Amniotic epithelial cell (primary cell): Measurements from ENCODE around the gene CAND2.
A peak's percentile ranks its signal among the peaks of the same experiment; 100 is the strongest.
"Not testable (repeated sequence)": the region's sequence is repeated elsewhere in the genome, so short reads cannot be mapped to it uniquely, and the experiment has no call there.

ENCODE experiments used
- DNase-seq: peaks from one replicate; pipeline ENCODE4 v3.0.0-alpha.2; 2010; ENCODE audit warnings: low read depth

The CAND2 gene

DNA sequence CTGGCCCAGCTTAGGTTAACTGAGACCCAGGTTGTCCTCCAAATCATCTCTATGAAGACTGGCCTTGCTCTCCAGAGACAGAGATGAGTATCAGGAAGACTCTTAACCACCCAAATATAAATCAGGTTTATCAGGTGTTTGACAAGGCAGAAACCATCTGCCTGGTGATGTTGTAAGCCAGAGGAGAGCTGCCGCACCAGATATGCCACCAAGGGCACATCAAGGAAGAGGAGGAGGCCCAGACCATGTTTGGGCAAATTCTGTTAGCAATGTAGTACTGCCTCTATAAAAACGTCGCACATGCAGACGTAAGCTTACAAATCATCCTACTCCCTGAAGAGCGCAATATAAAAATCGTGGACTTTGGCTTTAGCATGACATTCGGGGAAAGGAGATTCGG, 65.9 kb downstream of the CAND2 start:
- no peak for DNase-seq

DNA sequence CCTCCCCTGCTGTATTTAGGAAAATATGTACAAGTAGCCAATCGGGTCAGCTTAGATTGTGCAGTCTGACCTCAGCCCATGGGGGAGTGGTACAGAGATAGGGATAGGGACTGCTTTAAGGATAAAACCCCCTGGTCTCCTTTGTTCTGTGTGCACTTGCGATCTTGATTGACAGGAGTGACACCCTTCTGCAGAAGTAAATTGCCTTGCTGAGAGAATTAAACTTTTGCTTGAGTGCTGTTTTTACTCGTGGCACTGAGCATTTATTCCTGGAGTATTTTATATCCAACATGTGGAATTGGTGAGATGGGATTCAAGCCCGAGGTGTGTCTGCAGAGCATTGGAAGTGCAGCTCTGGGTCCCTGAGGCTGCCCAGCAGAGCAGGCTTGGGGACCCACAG, 68.8 kb downstream of the CAND2 start:
- DNase-seq, result no peak

DNA sequence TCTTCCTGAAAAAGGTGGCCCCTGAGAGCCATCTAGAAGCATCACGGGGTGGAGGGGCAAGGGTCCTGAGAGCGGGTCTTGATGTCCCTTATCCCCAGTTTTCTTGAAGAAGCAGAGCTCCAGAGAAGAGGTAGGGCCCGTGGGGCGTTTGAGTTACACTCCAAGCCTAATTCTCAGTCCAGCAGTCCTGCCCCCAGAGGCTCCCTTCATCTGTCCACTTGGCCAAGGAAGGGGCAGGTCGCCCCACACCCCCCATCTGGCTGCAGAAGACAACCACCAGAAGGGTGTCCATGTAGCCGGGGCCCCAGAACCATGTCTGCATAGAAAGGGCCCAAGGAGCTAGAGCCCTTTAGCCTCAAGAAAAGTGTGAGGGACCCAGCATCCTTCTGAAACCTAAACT, 70.4 kb downstream of the CAND2 start:
- DNase-seq, result no peak

DNA sequence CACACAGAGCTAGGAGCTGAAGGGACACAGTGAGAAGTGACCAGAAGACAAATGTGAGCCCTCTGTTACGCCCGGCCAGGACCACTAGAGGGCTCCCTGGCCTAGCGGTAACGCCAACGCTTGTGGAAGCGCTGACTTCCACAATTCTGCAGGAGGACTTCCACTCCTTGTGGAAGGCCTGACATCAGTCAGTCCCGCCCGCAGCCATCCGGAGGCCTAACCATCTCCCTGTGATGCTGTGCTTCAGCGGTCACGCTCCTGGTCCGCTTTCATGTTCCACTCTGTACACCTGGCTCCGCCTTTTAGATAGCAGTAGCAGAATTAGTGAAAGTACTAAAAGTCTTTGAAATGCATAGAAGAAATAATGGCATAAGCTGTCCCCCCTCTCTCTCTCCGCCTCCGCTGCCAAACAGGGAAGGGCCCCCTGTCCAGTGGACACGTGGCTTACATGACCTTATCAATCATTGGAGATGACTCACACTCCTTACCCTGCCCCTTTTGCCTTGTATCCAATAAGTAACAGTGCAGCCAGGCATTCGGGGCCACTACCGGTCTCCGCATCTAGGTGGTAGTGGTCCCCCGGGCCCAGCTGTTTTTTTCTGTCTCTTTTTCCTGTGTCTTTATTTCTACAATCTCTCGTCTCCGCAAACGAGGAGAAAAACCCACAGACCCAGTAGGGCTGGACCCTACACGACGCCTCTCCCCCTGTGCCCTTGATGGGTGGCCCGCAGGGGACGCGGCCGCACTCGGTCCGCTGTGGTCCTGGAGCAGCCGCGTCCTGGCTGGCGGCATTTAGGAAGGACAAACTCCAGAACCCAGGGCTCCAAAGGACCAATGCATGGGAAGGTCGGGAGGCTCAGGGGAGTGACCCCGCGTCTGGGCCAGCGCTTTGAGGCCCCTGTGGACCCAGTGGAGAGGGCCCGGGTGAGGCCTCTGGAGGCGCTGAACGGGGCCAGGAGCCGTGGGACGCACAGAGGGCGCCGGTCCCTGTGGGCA, 71.9 kb downstream of the CAND2 start:
- peak; percentile 88 for DNase-seq

DNA sequence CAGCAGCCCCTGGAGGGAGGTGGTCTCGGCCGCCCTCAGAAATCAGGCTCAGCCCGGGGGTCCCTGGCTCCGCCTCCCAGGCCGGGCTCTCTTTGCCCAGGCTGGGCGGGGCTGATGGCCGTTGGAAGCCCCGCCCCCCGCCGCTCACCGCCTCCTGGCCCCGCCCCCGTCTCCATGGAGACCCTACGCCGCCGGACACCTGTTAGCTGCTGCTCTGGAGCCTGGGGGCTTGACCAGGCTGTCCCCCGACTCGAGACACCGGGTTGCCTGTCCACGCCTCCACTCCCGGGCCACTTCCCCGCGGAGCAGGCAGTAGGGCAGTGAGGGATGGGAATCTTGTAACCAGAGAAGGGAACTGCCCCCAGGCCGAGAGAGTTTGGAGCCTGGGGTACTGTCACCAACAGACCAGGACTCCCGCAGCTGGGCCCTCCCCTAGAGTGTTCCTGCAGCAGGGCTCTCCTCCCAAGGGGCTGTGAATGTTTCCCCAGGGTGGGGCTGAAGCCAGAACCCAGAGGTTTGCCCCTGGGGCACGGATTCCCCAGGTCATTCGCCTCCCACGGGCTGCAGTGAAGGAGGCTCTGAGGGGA, 72.6 kb downstream of the CAND2 start:
- DNase-seq, result no peak

DNA sequence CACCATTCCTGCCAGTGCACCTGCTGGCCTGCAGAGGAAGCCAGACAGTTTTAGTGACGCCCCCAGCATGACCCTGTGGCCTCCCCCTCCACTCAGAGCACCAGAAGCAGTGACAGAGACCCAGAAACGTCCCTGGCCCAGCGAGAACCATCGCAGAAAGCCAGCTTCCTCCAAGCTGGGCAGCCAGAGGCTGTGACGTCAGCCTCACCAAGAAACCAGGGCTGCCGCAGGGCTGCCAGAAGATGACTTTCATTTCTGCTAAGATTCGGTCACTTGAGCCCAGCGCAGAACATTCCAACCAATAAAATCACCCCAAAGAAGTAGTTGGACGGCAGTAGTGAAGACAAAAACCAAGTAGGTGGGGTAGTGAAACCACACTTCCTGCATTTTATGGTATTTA, 74.5 kb downstream of the CAND2 start:
- no peak for DNase-seq

DNA sequence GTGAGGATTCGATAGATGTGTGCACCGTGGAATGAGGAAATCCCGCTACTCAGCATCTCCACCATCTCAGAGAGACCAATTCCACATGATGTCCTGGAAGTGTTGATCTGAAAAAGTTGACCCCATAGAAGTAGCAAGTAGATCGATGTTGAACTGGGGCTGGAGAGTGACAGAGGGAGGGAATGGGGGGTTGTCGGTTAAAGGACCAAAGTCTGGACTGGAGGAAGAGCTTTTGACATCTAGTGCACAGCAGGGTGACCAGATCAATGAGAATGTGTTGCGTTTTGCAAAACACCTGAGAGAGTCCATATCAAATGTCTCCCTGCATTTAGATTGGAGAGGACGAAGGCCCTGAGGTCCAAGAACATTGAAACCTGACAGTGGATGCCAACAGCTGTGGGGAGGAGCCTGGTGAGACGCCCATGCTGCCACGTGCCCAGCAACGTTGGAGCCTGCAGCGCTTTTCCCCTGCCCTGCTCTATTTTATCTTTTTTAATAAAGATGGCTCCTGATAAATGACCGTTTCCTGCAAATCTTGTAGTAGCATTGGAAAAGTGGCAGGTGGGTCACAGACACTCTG, 75.0 kb downstream of the CAND2 start:
- no peak for DNase-seq

DNA sequence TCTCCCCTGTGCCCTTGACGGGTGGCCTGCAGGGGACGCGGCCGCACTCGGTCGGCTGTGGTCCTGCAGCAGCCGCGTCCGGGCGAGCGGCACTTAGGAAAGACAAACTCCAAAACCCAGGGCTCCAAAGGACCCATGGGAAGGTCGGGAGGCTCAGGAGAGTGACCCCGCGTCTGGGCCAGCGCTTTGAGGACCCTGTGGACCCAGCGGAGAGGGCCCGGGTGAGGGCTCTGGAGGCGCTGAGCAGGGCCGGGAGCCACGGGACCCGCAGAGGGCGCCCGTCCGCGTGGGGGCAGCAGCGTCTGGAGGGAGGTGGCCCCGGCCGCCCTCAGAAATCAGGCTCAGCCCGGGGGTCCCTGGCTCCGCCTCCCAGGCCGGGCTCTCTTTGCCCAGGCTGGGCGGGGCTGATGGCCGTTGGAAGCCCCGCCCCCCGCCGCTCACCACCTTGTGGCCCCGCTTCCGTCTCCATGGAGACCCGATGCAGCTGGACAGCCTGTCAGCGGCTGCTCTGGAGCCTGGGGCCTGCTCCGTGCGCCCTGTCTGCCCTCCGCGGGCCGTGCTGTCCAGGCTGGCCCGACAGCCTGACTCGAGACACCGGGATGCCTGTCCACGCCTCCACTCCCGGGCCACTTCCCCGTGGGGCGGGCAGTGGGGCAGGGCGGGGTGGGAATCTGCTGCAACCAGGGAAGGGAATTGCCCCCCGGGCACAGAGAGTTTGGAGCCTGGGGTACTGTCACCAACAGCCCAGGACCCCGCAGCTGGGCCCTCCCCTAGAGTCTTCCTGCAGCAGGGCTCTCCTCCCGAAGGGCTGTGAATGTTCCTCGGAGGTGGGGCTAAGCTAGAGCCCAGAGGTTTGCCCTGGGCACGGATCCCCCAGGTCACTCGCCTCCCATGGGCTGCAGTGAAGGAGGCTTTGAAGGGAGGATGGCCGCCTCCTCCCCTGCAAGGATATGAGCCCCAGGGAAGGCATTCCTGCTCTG, 79.7 kb downstream of the CAND2 start:
- DNase-seq, result peak; percentile 21

DNA sequence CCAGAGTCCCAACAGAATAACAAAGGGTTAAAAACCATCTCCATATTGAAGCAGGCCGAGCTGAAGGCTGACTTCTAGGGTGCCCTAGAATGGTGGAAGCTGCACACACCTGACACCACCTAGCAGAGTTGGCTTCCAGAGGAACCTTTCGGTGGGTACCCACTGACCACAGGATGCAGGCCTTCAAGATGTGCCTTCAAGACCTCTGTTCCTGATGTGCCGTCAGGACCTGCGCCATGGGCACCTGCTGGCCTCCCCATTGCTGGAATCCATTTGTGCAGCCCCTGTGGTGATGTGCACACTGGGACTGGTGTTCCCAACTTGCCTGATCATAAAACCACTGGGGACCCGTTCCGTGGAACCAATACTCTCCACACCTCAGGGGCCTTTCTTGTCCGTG, 80.6 kb downstream of the CAND2 start:
- DNase-seq, result no peak

DNA sequence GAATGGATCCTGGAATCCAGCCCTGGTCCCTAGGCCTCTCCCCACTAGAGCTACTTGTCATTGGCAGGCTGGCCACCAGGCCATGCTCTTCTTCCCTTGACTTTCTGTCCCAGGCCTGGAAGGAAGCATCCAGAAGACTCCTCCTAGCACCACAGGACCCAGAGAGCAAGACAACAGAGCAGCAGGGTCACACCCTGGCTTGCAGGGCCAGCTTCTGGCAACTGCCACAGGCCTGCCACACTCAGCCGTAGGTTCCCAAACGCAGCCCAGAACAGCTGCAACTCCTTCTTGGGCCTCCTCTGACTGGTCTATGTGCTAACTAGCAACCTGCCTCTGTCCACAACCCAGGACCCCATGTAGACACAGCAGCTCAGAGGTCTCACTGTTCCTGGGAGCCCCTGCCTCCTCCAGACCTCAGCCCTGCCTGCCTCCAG, 81.7 kb downstream of the CAND2 start:
- no peak for DNase-seq

DNA sequence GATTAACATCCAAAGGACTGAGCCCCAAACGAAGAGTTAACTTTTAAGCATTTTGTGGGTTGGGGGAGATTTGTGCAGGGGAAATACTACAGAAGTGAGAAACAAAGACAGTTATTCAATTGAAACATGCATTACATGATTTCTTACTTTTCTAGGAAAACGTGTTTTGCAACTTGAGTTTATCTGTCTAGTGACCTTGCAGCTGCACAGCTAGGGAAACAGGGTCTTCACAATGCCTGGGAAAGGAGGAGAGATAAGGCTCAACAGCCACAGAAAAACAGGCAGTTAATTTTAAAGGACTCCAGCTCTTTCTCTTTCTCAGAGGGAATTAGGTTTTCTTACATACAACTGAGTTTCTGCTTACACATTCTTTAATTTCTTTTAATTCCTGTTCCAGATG, 82.3 kb downstream of the CAND2 start:
- not testable (repeated sequence) for DNase-seq

DNA sequence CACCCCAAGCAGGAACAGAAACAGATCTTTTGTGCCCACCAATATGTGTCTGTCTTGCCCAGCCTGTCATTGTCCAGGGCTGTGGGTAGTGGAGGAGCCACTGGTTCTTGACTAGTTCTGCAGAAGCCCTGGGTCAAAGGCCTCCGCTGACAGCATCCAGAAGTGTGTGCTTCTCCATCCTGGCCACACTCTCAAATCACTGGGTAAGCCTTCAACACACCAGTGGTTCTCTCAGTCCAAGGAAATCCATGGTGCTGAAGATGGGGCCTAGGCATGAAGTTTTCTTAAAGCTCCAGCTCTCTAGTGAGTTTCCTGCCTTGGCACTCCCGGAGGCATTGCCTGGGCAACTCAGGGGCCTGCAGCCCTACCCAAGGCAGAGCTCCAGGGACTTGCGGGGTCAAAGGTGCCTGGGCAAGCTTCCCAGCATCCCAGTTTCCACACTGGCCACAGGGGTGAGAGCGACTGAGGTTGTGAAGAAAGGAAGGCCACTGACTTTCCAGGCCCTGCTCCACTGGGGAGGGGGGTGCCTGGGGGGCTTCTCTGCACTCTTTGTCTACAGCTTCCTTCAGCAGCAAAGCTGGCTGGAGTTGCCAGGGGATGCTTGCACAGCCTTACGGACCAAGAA, 82.8 kb downstream of the CAND2 start:
- DNase-seq, result peak; percentile 27

DNA sequence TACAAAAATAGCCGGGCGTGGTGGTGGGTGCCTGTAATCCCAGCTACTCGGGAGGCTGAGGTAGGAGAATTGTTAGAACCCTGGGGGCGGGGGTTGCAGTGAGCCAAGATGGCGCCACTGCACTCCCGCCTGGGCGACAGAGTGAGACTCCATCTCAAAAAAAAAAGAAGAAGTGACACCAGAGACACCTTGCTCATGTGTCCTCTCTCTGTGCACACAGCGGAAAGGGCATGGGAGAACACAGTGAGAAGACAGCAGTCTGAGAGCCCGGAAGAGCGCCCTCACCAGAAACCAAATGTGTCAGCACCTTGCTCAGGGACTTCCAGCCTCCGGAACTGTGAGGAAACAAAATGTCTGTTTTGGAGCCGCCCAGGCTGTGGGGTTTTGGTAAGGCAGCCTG, 85.4 kb downstream of the CAND2 start:
- DNase-seq, result not testable (repeated sequence)

DNA sequence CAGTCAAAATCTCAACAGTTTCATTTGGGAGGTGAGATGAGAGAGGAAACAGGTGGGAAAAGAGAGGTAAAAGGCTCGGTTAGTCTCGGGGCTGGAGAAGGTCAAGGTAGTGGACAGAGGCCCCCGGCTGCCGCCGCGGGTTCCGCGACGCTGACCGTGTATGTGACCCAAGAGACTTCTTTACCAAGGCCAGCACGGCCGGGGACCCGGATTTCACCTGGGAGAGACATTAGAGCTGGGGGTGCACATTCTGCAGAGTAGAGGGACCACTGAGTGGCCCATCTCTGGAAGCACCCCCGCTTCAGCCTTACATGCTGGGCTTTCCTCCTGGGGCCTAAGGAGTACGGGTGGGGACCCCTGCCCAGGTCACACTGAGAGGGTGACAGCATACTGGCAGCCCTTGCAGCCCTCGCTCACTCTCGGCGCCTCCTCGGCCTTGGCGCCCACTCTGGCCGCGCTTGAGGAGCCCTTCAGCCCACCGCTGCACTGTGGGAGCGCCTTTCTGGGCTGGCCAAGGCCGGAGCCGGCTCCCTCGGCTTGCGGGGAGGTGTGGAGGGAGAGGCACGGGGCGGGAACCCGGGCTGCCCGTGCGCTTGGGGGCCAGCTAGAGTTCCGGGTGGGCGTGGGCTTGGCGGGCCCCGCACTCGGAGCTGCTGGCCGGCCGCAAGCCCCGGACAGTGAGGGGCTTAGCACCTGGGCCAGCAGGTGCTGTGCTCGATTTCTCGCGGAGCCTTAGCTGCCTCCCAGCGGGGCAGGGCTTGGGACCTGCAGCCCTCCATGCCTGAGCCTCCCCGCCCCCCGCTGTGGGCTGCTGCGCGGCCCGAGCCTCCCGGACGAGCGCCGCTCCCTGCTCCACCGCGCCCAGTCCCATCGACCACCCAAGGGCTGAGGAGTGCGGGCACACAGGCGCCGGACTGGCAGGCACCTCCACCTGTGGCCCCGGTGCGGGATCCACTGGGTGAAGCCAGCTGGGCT, 86.1 kb downstream of the CAND2 start:
- DNase-seq, result no peak

DNA sequence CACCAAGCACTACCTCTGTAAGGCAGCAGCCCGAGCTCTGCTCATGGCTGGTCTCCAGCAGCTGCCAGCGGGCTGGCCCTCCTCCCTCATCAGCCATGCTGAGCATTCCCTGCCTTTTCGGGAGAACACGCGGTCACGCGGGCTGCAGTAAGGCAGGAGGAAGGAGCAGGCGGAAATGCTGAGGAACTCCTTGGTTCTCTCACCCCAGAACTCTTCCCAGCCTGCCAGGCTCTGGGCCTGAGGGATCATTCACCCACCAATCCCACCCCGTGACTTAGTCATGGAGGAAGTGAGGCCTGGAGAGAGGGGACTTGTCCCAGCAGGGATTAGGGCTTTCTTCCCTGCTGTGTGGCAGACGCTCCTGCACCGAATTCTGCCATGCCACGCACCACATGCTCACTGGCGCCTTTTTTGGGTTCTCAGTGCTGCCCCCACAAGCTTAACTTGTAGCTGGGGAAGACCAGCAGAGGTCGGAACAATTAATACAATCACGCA, 87.8 kb downstream of the CAND2 start:
- DNase-seq, result peak; percentile 22
